K562 (cell line): ENCODE results near the gene PHACTR3. TPM values are rescaled to one million over a fixed set of nuclear protein-coding genes. Genes with fewer than 3 reads are reported as not detected.

Experiments
- ATAC-seq: fragments of 200-7000 bp; cut with Tn5 transposase; 3 replicates; pipeline ENCODE4 v1.9.1; 2020; ENCODE audit warnings: moderate library complexity
- BruUV-seq: library from RNA; stranded (reverse); fragments of 400-500 nt; replicated peaks from 2 replicates; lab custom pipeline; 2021; lab: Mats Ljungman, UMichigan
- CTCF ChIA-PET: fragments of 300-600 bp; formaldehyde crosslinking; extraction: SDS; loops from one replicate; lab custom pipeline; 2021; ENCODE audit warnings: low intra/inter-chr PET ratio; lab: Yijun Ruan, JAX
- POLR2A ChIA-PET: fragments of 300-600, 350-650 bp; sonication (Branson Sonifier 250); formaldehyde crosslinking; extraction: SDS; loops from one replicate; lab custom pipeline; 2021; ENCODE audit warnings: antibody characterized with exemption, inconsistent platforms; lab: Yijun Ruan, JAX
- DNase-seq, 4 experiments: peaks; one replicate each; pipeline versions ENCODE4 v3.0.0 to v3.0.0-alpha.2; 2011 to 2018; ENCODE audit warnings: low spot score in 3 of 4, mixed read lengths in 3 of 4; ENCODE audit errors: extremely low read depth in 1 of 4
- FAIRE-seq: peaks from 2 replicates; lab custom pipeline; 2011; peaks lifted over from hg19 to GRCh38; lab: Jason Lieb, UNC
- H2AFZ ChIP-seq: 2 replicates; pipeline ENCODE4 v1.6.0; 2011; ENCODE audit warnings: low read depth, low read length, control low read depth, inconsistent platforms
- H3K27ac ChIP-seq: fragments of 200-600 bp; 3 replicates; pipeline ENCODE4 v1.8.0; 2011; ENCODE audit warnings: low read depth, mild to moderate bottlenecking, control low read depth, inconsistent platforms, low read length, moderate library complexity, mixed read lengths; ENCODE audit errors: extremely low read depth
- H3K27me3 ChIP-seq, 2 experiments: fragments of 300-600 bp in 1 of 2; 2 replicates in 1 of 2; 3 replicates in 1 of 2; pipeline versions ENCODE4 v1.6.0 to v1.8.0; 2011; ENCODE audit warnings: inconsistent platforms in 2 of 2, low read length in 2 of 2, mild to moderate bottlenecking in 1 of 2, mixed read lengths in 1 of 2, moderate library complexity in 1 of 2; ENCODE audit not compliant: control insufficient read depth in 2 of 2, insufficient read depth in 2 of 2
- H3K36me3 ChIP-seq: fragments of 300-600 bp; 3 replicates; pipeline ENCODE4 v1.8.0; 2011; ENCODE audit warnings: mild to moderate bottlenecking, low read length, inconsistent platforms; ENCODE audit not compliant: control insufficient read depth, insufficient read depth
- H3K4me1 ChIP-seq, 2 experiments: fragments of 200-600 bp in 1 of 2; replicated peaks in 1 of 2; 2 replicates in 1 of 2; 3 replicates in 1 of 2; pipeline versions ENCODE4 v1.5.1 to v1.8.0; 2011; ENCODE audit warnings: inconsistent platforms in 2 of 2, low read length in 2 of 2, mild to moderate bottlenecking in 1 of 2, mixed read lengths in 1 of 2, moderate library complexity in 1 of 2; ENCODE audit not compliant: control insufficient read depth in 2 of 2, insufficient read depth in 2 of 2
- H3K4me2 ChIP-seq: 2 replicates; pipeline ENCODE4 v1.6.1; 2011; ENCODE audit warnings: low read length, control low read depth, inconsistent platforms, mixed read lengths; ENCODE audit not compliant: insufficient read depth
- H3K4me3 ChIP-seq: fragments of 200-600 bp; sonication (generic), shearing (Covaris generic); 2 replicates; pipeline ENCODE4 v1.5.1; 2016; ENCODE audit warnings: control low read depth, inconsistent platforms
- H3K79me2 ChIP-seq: fragments of 200-600 bp; 3 replicates; pipeline ENCODE4 v1.8.0; 2011; ENCODE audit warnings: low read length, inconsistent platforms; ENCODE audit not compliant: control insufficient read depth, insufficient read depth
- H3K9ac ChIP-seq, 2 experiments: 2 replicates each; pipeline versions ENCODE4 v1.6.0 to v1.6.1; 2011; ENCODE audit warnings: low read depth in 2 of 2, low read length in 2 of 2, control low read depth in 1 of 2, inconsistent platforms in 1 of 2, mild to moderate bottlenecking in 1 of 2, mixed read lengths in 1 of 2; ENCODE audit not compliant: insufficient read depth in 1 of 2
- H3K9me1 ChIP-seq: one replicate; pipeline ENCODE4 v1.6.0; 2011; ENCODE audit warnings: inconsistent platforms, mild to moderate bottlenecking, low read length, moderate library complexity; ENCODE audit not compliant: control insufficient read depth, insufficient read depth
- H3K9me3 ChIP-seq: replicated peaks from 2 replicates; pipeline ENCODE4 v1.5.1; 2011; ENCODE audit warnings: low read depth, low read length, inconsistent platforms; ENCODE audit not compliant: control insufficient read depth, insufficient read depth
- H4K20me1 ChIP-seq: replicated peaks from 2 replicates; pipeline ENCODE4 v1.6.1; 2011; ENCODE audit warnings: low read length, inconsistent platforms, mixed read lengths; ENCODE audit not compliant: control insufficient read depth, insufficient read depth
- ARID1B ChIP-seq: fragments of 450-650 bp; IDR thresholded peaks from 2 replicates; pipeline ENCODE4 v1.6.1; 2016; ENCODE audit warnings: antibody characterized with exemption, mild to moderate bottlenecking, inconsistent platforms
- KDM2B ChIP-seq: fragments of 250-450 bp; sonication (Bioruptor Pico); IDR thresholded peaks from 2 replicates; pipeline ENCODE4 v1.8.0; 2021; ENCODE audit warnings: mild to moderate bottlenecking, moderate library complexity
- SIN3A ChIP-seq, 2 experiments: fragments of 150-350 bp in 1 of 2; IDR thresholded peaks; 2 replicates each; pipeline ENCODE4 v1.6.1; 2011 to 2016; ENCODE audit warnings: borderline replicate concordance in 2 of 2, low read depth in 2 of 2, low read length in 2 of 2, mild to moderate bottlenecking in 2 of 2, moderate library complexity in 2 of 2; ENCODE audit not compliant: control insufficient read depth in 1 of 2
- SMARCA4 ChIP-seq: fragments of 450-650 bp; IDR thresholded peaks from 2 replicates; pipeline ENCODE4 v1.6.1; 2016
- TCF7L2 ChIP-seq: fragments of 150-350 bp; IDR thresholded peaks from 2 replicates; pipeline ENCODE4 v1.6.1; 2016; ENCODE audit warnings: low read depth, mild to moderate bottlenecking, low read length, moderate library complexity
- ZNF780A ChIP-seq: fragments of 250-450 bp; sonication (Bioruptor Pico); IDR thresholded peaks from 2 replicates; pipeline ENCODE4 v1.5.0; 2021; ENCODE audit warnings: mild to moderate bottlenecking
- WGBS: fragments of 100-300 bp; shearing (Covaris generic); methylation state at CpG from one replicate; pipeline ENCODE4 v1.1.6; 2016; ENCODE audit warnings: low coverage, mixed read lengths; ENCODE audit not compliant: insufficient coverage; ENCODE audit errors: missing lambda C conversion rate; 5-methylcytosine and 5-hydroxymethylcytosine counted together
- in situ Hi-C: fragments of 300-500 bp; cut with MboI; formaldehyde crosslinking; loops from 4 replicates; pipeline ENCODE4 v1.15.0; 2018; ENCODE audit warnings: inconsistent platforms, mixed read lengths
- intact Hi-C: fragments of 100-400 bp; cut with micrococcal nuclease; formaldehyde crosslinking; loops from 2 replicates; pipeline ENCODE4 v1.14.2; 2022
- polyA plus RNA-seq, 8 experiments: library from polyadenylated mRNA; depleted of rRNA in 4 of 8; stranded (reverse) in 5 of 8; unstranded in 3 of 8; fragments of >200 nt; fragmentation: Nextera tagmentation in 2 of 8; fragmentation: Illumina TruSeq in 1 of 8; extraction: Ambion mirVana in 2 of 8; extraction: Trizol in 1 of 8; gene quantifications; 2 replicates each; pipeline versions ENCODE4 v1.2.1 to v1.2.3, GENCODE V29; 2011 to 2014; ENCODE audit warnings: inconsistent platforms in 1 of 8, missing spikeins in 1 of 8
- total RNA-seq, 7 experiments: library from RNA; depleted of rRNA in 6 of 7; stranded (reverse); fragments of >200 nt in 6 of 7; fragmentation: Illumina TruSeq in 2 of 7; extraction: Trizol in 2 of 7; gene quantifications; 2 replicates each; pipeline versions ENCODE4 v1.2.1 to v1.2.3, GENCODE V29; 2011 to 2021; ENCODE audit warnings: low replicate concordance in 1 of 7
- TF ChIP-seq, protein P1 (sequence below): fragments of 250-450 bp; sonication (Bioruptor Pico); IDR thresholded peaks from 2 replicates; pipeline ENCODE4 v1.4.0; 2020; ENCODE audit warnings: borderline replicate concordance
- TF ChIP-seq, protein P2 (sequence below): fragments of 250-450 bp; sonication (Bioruptor Pico); IDR thresholded peaks from 2 replicates; pipeline ENCODE4 v1.8.0; 2021; ENCODE audit warnings: moderate library complexity, mild to moderate bottlenecking, inconsistent platforms

PHACTR3 gene
- total and polyA plus RNA-seq, 9 of the 15 experiments (the other 6 are each of a cell fraction or from before 2014, with no cell fraction given): not detected

DNA sequence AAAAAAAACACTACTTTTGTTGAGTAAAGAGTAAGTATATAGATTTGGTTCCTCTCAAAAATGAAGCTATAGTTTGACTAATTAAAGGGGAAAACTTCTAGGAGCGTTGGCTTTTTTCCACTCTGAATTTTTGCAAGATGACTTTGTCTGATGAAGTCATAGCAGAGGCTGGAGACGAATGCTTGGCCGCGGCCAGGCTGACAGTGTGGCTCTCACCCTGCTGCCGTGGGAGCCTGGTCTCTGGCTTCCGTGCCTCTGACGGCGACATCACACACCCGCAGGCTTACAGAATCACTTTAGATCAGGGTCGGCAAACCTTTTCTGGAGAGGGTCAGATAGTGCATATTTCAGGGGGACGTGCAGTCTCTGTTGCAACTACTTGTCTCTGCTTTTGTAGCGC lies 145.0 kb downstream of the PHACTR3 start:
- POLR2A ChIA-PET: no interaction called here

More for the DNA sequence above, 145.0 kb downstream of the PHACTR3 start:
- Histone ChIP-seq H3K27ac (no peak overlapping the region), H3K27me3 (peaks cover 12 to 44% of the 10 kb centered on the region in 2 experiments), H3K9ac (no peak overlapping the region), H3K9me1 (peaks cover 4% of the 10 kb centered on the region), H3K36me3 (no peaks in the 10 kb centered on the region), H3K4me2 (no peak overlapping the region), H3K4me1 (peaks cover 0 to 4% of the 10 kb centered on the region in 2 experiments; a peak in 1 of 5 replicates), H2AFZ (no peak overlapping the region), H3K9me3 (no peaks in the 10 kb centered on the region), H4K20me1 (peaks cover 3% of the 10 kb centered on the region), H3K79me2 (no peaks in the 10 kb centered on the region), H3K4me3 (no peak overlapping the region)
- intact Hi-C loops: no loop called here
- CTCF ChIA-PET: no interaction called here
- WGBS: 2% methylated on average over 12 of the region's 12 CpGs
- no peak for ATAC-seq
- in situ Hi-C loops: no loop called here
- FAIRE-seq: no peak
- TF ChIP-seq SIN3A (IDR thresholded peaks at IDR 0.05; ENCODE audit: borderline replicate concordance in 2 of 2, control insufficient read depth in 1 of 2, low read depth in 2 of 2, low read length in 2 of 2): no peak
- TF ChIP-seq KDM2B (CRISPR knock-in tag): no peak
- no peak for TF ChIP-seq SMARCA4
- TF ChIP-seq, protein P1, sequence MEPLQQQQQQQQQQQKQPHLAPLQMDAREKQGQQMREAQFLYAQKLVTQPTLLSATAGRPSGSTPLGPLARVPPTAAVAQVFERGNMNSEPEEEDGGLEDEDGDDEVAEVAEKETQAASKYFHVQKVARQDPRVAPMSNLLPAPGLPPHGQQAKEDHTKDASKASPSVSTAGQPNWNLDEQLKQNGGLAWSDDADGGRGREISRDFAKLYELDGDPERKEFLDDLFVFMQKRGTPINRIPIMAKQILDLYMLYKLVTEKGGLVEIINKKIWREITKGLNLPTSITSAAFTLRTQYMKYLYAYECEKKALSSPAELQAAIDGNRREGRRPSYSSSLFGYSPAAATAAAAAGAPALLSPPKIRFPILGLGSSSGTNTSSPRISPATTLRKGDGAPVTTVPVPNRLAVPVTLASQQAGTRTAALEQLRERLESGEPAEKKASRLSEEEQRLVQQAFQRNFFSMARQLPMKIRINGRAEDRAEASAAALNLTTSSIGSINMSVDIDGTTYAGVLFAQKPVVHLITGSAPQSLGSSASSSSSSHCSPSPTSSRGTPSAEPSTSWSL (CRISPR knock-in tag): no peak
- TF ChIP-seq, protein P2, sequence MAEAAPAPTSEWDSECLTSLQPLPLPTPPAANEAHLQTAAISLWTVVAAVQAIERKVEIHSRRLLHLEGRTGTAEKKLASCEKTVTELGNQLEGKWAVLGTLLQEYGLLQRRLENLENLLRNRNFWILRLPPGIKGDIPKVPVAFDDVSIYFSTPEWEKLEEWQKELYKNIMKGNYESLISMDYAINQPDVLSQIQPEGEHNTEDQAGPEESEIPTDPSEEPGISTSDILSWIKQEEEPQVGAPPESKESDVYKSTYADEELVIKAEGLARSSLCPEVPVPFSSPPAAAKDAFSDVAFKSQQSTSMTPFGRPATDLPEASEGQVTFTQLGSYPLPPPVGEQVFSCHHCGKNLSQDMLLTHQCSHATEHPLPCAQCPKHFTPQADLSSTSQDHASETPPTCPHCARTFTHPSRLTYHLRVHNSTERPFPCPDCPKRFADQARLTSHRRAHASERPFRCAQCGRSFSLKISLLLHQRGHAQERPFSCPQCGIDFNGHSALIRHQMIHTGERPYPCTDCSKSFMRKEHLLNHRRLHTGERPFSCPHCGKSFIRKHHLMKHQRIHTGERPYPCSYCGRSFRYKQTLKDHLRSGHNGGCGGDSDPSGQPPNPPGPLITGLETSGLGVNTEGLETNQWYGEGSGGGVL (CRISPR knock-in tag): no peak
- TF ChIP-seq ARID1B: no peak
- no peak for TF ChIP-seq ZNF780A (CRISPR knock-in tag)
- no peak for TF ChIP-seq TCF7L2
- no TSS peak for BruUV-seq
- no peak for DNase-seq
